Measurements from ENCODE around the gene WDR46. TPM values are rescaled to one million over a fixed set of nuclear protein-coding genes. Genes with fewer than 3 reads are reported as not detected.
A peak's percentile ranks its signal among the peaks of the same experiment; 100 is the strongest.
"Not testable (repeated sequence)": the region's sequence is repeated elsewhere in the genome, so short reads cannot be mapped to it uniquely, and the experiment has no call there.

The WDR46 gene
- total and polyA plus RNA-seq, 2 donors: 29.7 to 40.2 TPM

GRCh38 chr6:33286946-33287914 lies 1.8 kb downstream of the WDR46 start:
- no peak overlapping the region for H3K27ac ChIP-seq (ENCODE audit: low read depth)
- H3K36me3 ChIP-seq (ENCODE audit: insufficient read depth): peaks cover 5% of the 10 kb centered on the region
- 93% methylated on average over 22 of the region's 22 CpGs for WGBS
- no peak for DNase-seq (ENCODE audit: extremely low spot score)
- H3K4me3 ChIP-seq (ENCODE audit: low read depth, low read length): no peak overlapping the region
- H3K4me1 ChIP-seq (ENCODE audit: insufficient read depth): no peaks in the 10 kb centered on the region

- H3K4me3 ChIP-seq (ENCODE audit: low read depth, low read length); H3K4me1 ChIP-seq (ENCODE audit: insufficient read depth); H3K36me3 ChIP-seq (ENCODE audit: insufficient read depth); H3K27ac ChIP-seq (ENCODE audit: low read depth); DNase-seq (ENCODE audit: extremely low spot score): not testable (repeated sequence)
- 92% methylated on average over 4 of the region's 4 CpGs for WGBS
These were observed 3.8 kb downstream of the WDR46 start for GRCh38 chr6:33285214-33285613.

GRCh38 chr6:33280539-33280938 lies 8.5 kb downstream of the WDR46 start:
- Histone ChIP-seq H3K4me1 (ENCODE audit: insufficient read depth) (no peaks in the 10 kb centered on the region), H3K36me3 (ENCODE audit: insufficient read depth) (no peaks in the 10 kb centered on the region), H3K4me3 (ENCODE audit: low read depth, low read length) (no peak overlapping the region), H3K27ac (ENCODE audit: low read depth) (no peak overlapping the region)
- WGBS: 88% methylated on average over 6 of the region's 6 CpGs
- no peak for DNase-seq (ENCODE audit: extremely low spot score)

- H3K4me1 ChIP-seq (ENCODE audit: insufficient read depth): no peaks in the 10 kb centered on the region
- WGBS: 62% methylated on average over 5 of the region's 5 CpGs
- no peak for DNase-seq (ENCODE audit: extremely low spot score)
- H3K4me3 ChIP-seq (ENCODE audit: low read depth, low read length): no peak overlapping the region
- no peak overlapping the region for H3K27ac ChIP-seq (ENCODE audit: low read depth)
- H3K36me3 ChIP-seq (ENCODE audit: insufficient read depth): no peaks in the 10 kb centered on the region
These were observed 9.0 kb downstream of the WDR46 start for GRCh38 chr6:33279971-33280511.

- WGBS: 83% methylated on average over 13 of the region's 13 CpGs
- no peaks in the 10 kb centered on the region for H3K36me3 ChIP-seq (ENCODE audit: insufficient read depth)
These were observed 9.8 kb downstream of the WDR46 start for GRCh38 chr6:33279257-33279695.

GRCh38 chr6:33278810-33279209 lies 10.2 kb downstream of the WDR46 start:
- no peak for DNase-seq (ENCODE audit: extremely low spot score)
- no peak overlapping the region for H3K27ac ChIP-seq (ENCODE audit: low read depth)
- H3K4me1 ChIP-seq (ENCODE audit: insufficient read depth): no peaks in the 10 kb centered on the region
- WGBS: 89% methylated on average over 3 of the region's 3 CpGs
- no peak overlapping the region for H3K4me3 ChIP-seq (ENCODE audit: low read depth, low read length)
- H3K36me3 ChIP-seq (ENCODE audit: insufficient read depth): no peaks in the 10 kb centered on the region

More at GRCh38 chr6:33279257-33279695, 9.8 kb downstream of the WDR46 start:
- Histone ChIP-seq H3K27ac (ENCODE audit: low read depth) (no peak overlapping the region), H3K4me1 (ENCODE audit: insufficient read depth) (no peaks in the 10 kb centered on the region), H3K4me3 (ENCODE audit: low read depth, low read length) (no peak overlapping the region)
- DNase-seq (ENCODE audit: extremely low spot score): no peak

- no peaks in the 10 kb centered on the region for H3K4me1 ChIP-seq (ENCODE audit: insufficient read depth)
- no peaks in the 10 kb centered on the region for H3K36me3 ChIP-seq (ENCODE audit: insufficient read depth)
- H3K27ac ChIP-seq (ENCODE audit: low read depth): no peak overlapping the region
- no peak for DNase-seq (ENCODE audit: extremely low spot score)
- 81% methylated on average over 9 of the region's 9 CpGs for WGBS
- no peak overlapping the region for H3K4me3 ChIP-seq (ENCODE audit: low read depth, low read length)
These were observed 10.7 kb downstream of the WDR46 start for GRCh38 chr6:33278392-33278741.

- Histone ChIP-seq H3K4me3 (ENCODE audit: low read depth, low read length) (peak overlapping the region; percentile 58), H3K27ac (ENCODE audit: low read depth) (peak overlapping the region; percentile 87), H3K4me1 (ENCODE audit: insufficient read depth) (no peaks in the 10 kb centered on the region), H3K36me3 (ENCODE audit: insufficient read depth) (no peaks in the 10 kb centered on the region)
- DNase-seq (ENCODE audit: extremely low spot score): no peak
- WGBS: 39% methylated on average over 39 of the region's 39 CpGs
These were observed 11.2 kb downstream of the WDR46 start for GRCh38 chr6:33277663-33278391.

GRCh38 chr6:33276864-33277662 lies 12.0 kb downstream of the WDR46 start, which contains the start of gene B3GALT4:
Gene B3GALT4 (plus strand): TSS chr6:33277123. CDS start chr6:33277420, 297 bp downstream.
- H3K36me3 ChIP-seq (ENCODE audit: insufficient read depth): no peaks in the 10 kb centered on the region
- under 1% methylated on average over 80 of the region's 80 CpGs for WGBS
- H3K27ac ChIP-seq (ENCODE audit: low read depth): peak within 1 kb of the TSS; percentile 87
- H3K4me1 ChIP-seq (ENCODE audit: insufficient read depth): no peaks in the 10 kb centered on the region
- peak within 1 kb of the TSS; percentile 58 for H3K4me3 ChIP-seq (ENCODE audit: low read depth, low read length)
- peak; percentile 33 for DNase-seq (ENCODE audit: extremely low spot score)

GRCh38 chr6:33276581-33276863 lies 12.5 kb downstream of the WDR46 start:
- H3K4me3 ChIP-seq (ENCODE audit: low read depth, low read length): peak overlapping the region; percentile 58
- no peaks in the 10 kb centered on the region for H3K36me3 ChIP-seq (ENCODE audit: insufficient read depth)

GRCh38 chr6:33275795-33276580 lies 13.1 kb downstream of the WDR46 start:
- not testable (repeated sequence) for H3K4me3 ChIP-seq (ENCODE audit: low read depth, low read length); H3K4me1 ChIP-seq (ENCODE audit: insufficient read depth); H3K36me3 ChIP-seq (ENCODE audit: insufficient read depth); DNase-seq (ENCODE audit: extremely low spot score)
- WGBS: 79% methylated on average over 16 of the region's 16 CpGs
- H3K27ac ChIP-seq (ENCODE audit: low read depth): peak overlapping the region; percentile 87

More at GRCh38 chr6:33276581-33276863, 12.5 kb downstream of the WDR46 start:
- Histone ChIP-seq H3K27ac (ENCODE audit: low read depth) (peak overlapping the region; percentile 87), H3K4me1 (ENCODE audit: insufficient read depth) (no peaks in the 10 kb centered on the region)
- DNase-seq (ENCODE audit: extremely low spot score): no peak

GRCh38 chr6:33273924-33274902 lies 14.8 kb downstream of the WDR46 start:
- Histone ChIP-seq H3K4me3 (ENCODE audit: low read depth, low read length) (no peak overlapping the region), H3K27ac (ENCODE audit: low read depth) (no peak overlapping the region), H3K4me1 (ENCODE audit: insufficient read depth) (no peaks in the 10 kb centered on the region), H3K36me3 (ENCODE audit: insufficient read depth) (no peaks in the 10 kb centered on the region)
- DNase-seq (ENCODE audit: extremely low spot score): no peak
- whole genome bisulfite sequencing: 74% methylated on average over 14 of the region's 14 CpGs

All from urinary bladder (tissue), 4 donors.